H1 (cell line): ENCODE measurements around the gene HOMER2. TPM values are rescaled to one million over a fixed set of nuclear protein-coding genes. Genes with fewer than 3 reads are reported as not detected.

Experiments used
- CTCF ChIA-PET: fragments of 300-600 bp; sonication (Branson Sonifier 250); formaldehyde crosslinking; loops from one replicate; lab custom pipeline; 2021; ENCODE audit not compliant: partially characterized antibody; lab: Charles Lee
- POLR2A ChIA-PET: fragments of 300-600 bp; sonication (Branson Sonifier 250); formaldehyde crosslinking; loops from one replicate; lab custom pipeline; 2021; ENCODE audit warnings: inconsistent platforms; ENCODE audit not compliant: partially characterized antibody; lab: Charles Lee
- DNase-seq, 2 experiments: peaks; one replicate each; pipeline versions ENCODE4 v3.0.0 to v3.0.0-alpha.2; 2010 to 2022; ENCODE audit warnings: low spot score in 2 of 2, low read depth in 1 of 2, mixed read lengths in 1 of 2
- FAIRE-seq: peaks from 2 replicates; lab custom pipeline; 2011; peaks lifted over from hg19 to GRCh38; lab: Jason Lieb, UNC
- H2AFZ ChIP-seq: 2 replicates; pipeline ENCODE4 v1.8.1; 2012; ENCODE audit warnings: low read length, inconsistent platforms
- H2AK5ac ChIP-seq: 2 replicates; pipeline ENCODE4 v1.6.1; 2013; ENCODE audit warnings: low read depth, low read length
- H2BK120ac ChIP-seq: replicated peaks from 2 replicates; pipeline ENCODE3; 2013; ENCODE audit warnings: low read depth, low read length, inconsistent platforms
- H2BK12ac ChIP-seq: 2 replicates; pipeline ENCODE4 v1.6.1; 2013; ENCODE audit warnings: low read depth, low read length
- H2BK15ac ChIP-seq: 2 replicates; pipeline ENCODE4 v1.6.1; 2013; ENCODE audit warnings: low read length
- H2BK20ac ChIP-seq: 2 replicates; pipeline ENCODE4 v1.6.1; 2013; ENCODE audit warnings: low read length
- H2BK5ac ChIP-seq: 2 replicates; pipeline ENCODE4 v1.6.1; 2013; ENCODE audit warnings: low read depth, low read length
- H3K14ac ChIP-seq: 2 replicates; pipeline ENCODE4 v1.6.1; 2013; ENCODE audit warnings: inconsistent platforms; ENCODE audit not compliant: insufficient read length
- H3K18ac ChIP-seq: 2 replicates; pipeline ENCODE4 v1.6.1; 2013; ENCODE audit warnings: low read length; ENCODE audit errors: extremely low read depth
- H3K23ac ChIP-seq: 2 replicates; pipeline ENCODE4 v1.6.1; 2013; ENCODE audit warnings: inconsistent platforms; ENCODE audit not compliant: insufficient read length
- H3K23me2 ChIP-seq: 2 replicates; pipeline ENCODE4 v1.6.1; 2013; ENCODE audit warnings: low read depth, low read length
- H3K27ac ChIP-seq: 2 replicates; pipeline ENCODE4 v1.6.1; 2011; ENCODE audit warnings: low read depth, low read length, inconsistent platforms
- H3K27me3 ChIP-seq, 4 experiments: replicated peaks in 1 of 4; 1 replicate in 1 of 4; 2 replicates in 3 of 4; pipeline versions ENCODE4 v1.6.1 to v1.8.1; 2011 to 2013; ENCODE audit warnings: low read length in 3 of 4, mild to moderate bottlenecking in 3 of 4, inconsistent platforms in 2 of 4, mixed read lengths in 2 of 4, moderate library complexity in 1 of 4; ENCODE audit not compliant: control insufficient read depth in 3 of 4, insufficient read depth in 3 of 4; ENCODE audit errors: extremely low read depth in 1 of 4
- H3K36me3 ChIP-seq, 4 experiments: 2 replicates each; pipeline versions ENCODE4 v1.6.1 to v1.8.1; 2011 to 2013; ENCODE audit warnings: mild to moderate bottlenecking in 4 of 4, low read length in 3 of 4, moderate library complexity in 2 of 4, control low read depth in 1 of 4, inconsistent platforms in 1 of 4; ENCODE audit not compliant: insufficient read depth in 4 of 4, control insufficient read depth in 2 of 4
- H3K4ac ChIP-seq: replicated peaks from 2 replicates; pipeline ENCODE3; 2013; ENCODE audit warnings: low read length, low read depth, mixed read lengths, inconsistent platforms; ENCODE audit not compliant: insufficient read length
- H3K4me1 ChIP-seq, 4 experiments: replicated peaks in 1 of 4; 1 replicate in 1 of 4; 2 replicates in 3 of 4; pipeline versions ENCODE4 v1.6.1 to v1.8.1; 2011 to 2013; ENCODE audit warnings: low read length in 3 of 4, inconsistent platforms in 2 of 4, mixed read lengths in 1 of 4; ENCODE audit not compliant: insufficient read depth in 4 of 4, control insufficient read depth in 3 of 4
- H3K4me2 ChIP-seq, 2 experiments: 2 replicates each; pipeline versions ENCODE4 v1.6.1 to v1.8.1; 2011 to 2013; ENCODE audit warnings: low read depth in 2 of 2, low read length in 2 of 2, control low read depth in 1 of 2, inconsistent platforms in 1 of 2, mild to moderate bottlenecking in 1 of 2; ENCODE audit not compliant: insufficient read depth in 1 of 2
- H3K4me3 ChIP-seq, 4 experiments: fragments of 200-600, 300-600 bp in 1 of 4; sonication (generic), shearing (Covaris generic), sonication (Bioruptor Twin) in 1 of 4; 2 replicates each; pipeline versions ENCODE4 v1.5.1 to v1.8.1; 2011 to 2016; ENCODE audit warnings: low read length in 4 of 4, low read depth in 3 of 4, control low read depth in 2 of 4, inconsistent platforms in 2 of 4, mild to moderate bottlenecking in 2 of 4, mixed read lengths in 1 of 4, moderate library complexity in 1 of 4; ENCODE audit not compliant: insufficient read depth in 2 of 4; ENCODE audit errors: extremely low read depth in 1 of 4
- H3K56ac ChIP-seq: replicated peaks from 2 replicates; pipeline ENCODE3; 2013; ENCODE audit warnings: low read depth, mild to moderate bottlenecking, mixed read lengths, low read length, inconsistent platforms; ENCODE audit not compliant: insufficient read length
- H3K79me1 ChIP-seq: 2 replicates; pipeline ENCODE4 v1.6.1; 2013; ENCODE audit warnings: low read depth, low read length, control low read depth
- H3K79me2 ChIP-seq, 2 experiments: 2 replicates each; pipeline versions ENCODE4 v1.6.1 to v1.8.1; 2012 to 2013; ENCODE audit warnings: low read length in 2 of 2, mild to moderate bottlenecking in 2 of 2, inconsistent platforms in 1 of 2; ENCODE audit not compliant: insufficient read depth in 2 of 2, control insufficient read depth in 1 of 2
- H3K9ac ChIP-seq, 4 experiments: replicated peaks in 1 of 4; 1 replicate in 1 of 4; 2 replicates in 3 of 4; pipeline versions ENCODE4 v1.6.1 to v1.8.1; 2011 to 2013; ENCODE audit warnings: low read depth in 3 of 4, low read length in 3 of 4, control low read depth in 2 of 4, mild to moderate bottlenecking in 2 of 4, moderate library complexity in 2 of 4, inconsistent platforms in 1 of 4; ENCODE audit errors: extremely low read depth in 1 of 4
- H3K9me3 ChIP-seq, 2 experiments: 2 replicates each; pipeline versions ENCODE4 v1.6.1 to v1.8.1; 2012 to 2013; ENCODE audit warnings: mild to moderate bottlenecking in 2 of 2, moderate library complexity in 2 of 2, control low read depth in 1 of 2, inconsistent platforms in 1 of 2, low read depth in 1 of 2, low read length in 1 of 2, mixed read lengths in 1 of 2; ENCODE audit not compliant: insufficient read depth in 2 of 2
- H4K20me1 ChIP-seq, 2 experiments: replicated peaks in 1 of 2; 2 replicates each; pipeline versions ENCODE3 to v1.8.1; 2011 to 2013; ENCODE audit warnings: inconsistent platforms in 2 of 2, low read length in 2 of 2, mild to moderate bottlenecking in 1 of 2; ENCODE audit not compliant: insufficient read depth in 2 of 2, control insufficient read depth in 1 of 2
- H4K5ac ChIP-seq: 2 replicates; pipeline ENCODE4 v1.6.1; 2013; ENCODE audit warnings: low read length, low read depth, mixed read lengths, inconsistent platforms; ENCODE audit not compliant: insufficient read length
- H4K8ac ChIP-seq: 2 replicates; pipeline ENCODE4 v1.8.0; 2013; ENCODE audit warnings: mild to moderate bottlenecking, moderate library complexity, low read length, inconsistent platforms; ENCODE audit not compliant: insufficient read depth; ENCODE audit errors: extremely low read depth
- H4K91ac ChIP-seq: replicated peaks from 2 replicates; pipeline ENCODE3; 2013; ENCODE audit warnings: low read length, mixed read lengths, inconsistent platforms; ENCODE audit not compliant: insufficient read length
- ASH2L ChIP-seq: fragments of 200-600, 300-600 bp; sonication (generic); IDR thresholded peaks from one replicate; pipeline ENCODE4 v1.7.1; 2017; ENCODE audit warnings: low read length
- BCL11A ChIP-seq, 2 experiments: IDR thresholded peaks; one replicate each; pipeline ENCODE4 v1.6.1; 2011; ENCODE audit warnings: low read depth in 2 of 2, low read length in 2 of 2, mild to moderate bottlenecking in 2 of 2
- SAP30 ChIP-seq: fragments of 300-600 bp; sonication (generic); IDR thresholded peaks from 2 replicates; pipeline ENCODE4 v1.7.1; 2012; ENCODE audit warnings: low read length, moderate library complexity, mild to moderate bottlenecking, inconsistent platforms; ENCODE audit not compliant: insufficient read depth, insufficient replicate concordance
- SIRT6 ChIP-seq: IDR thresholded peaks from one replicate; pipeline ENCODE4 v1.7.1; 2012; ENCODE audit warnings: low read length, inconsistent platforms
- SP1 ChIP-seq: IDR thresholded peaks from 2 replicates; pipeline ENCODE4 v1.6.1; 2011; ENCODE audit warnings: low read depth, low read length
- TAF1 ChIP-seq: IDR thresholded peaks from 2 replicates; pipeline ENCODE4 v1.6.1; 2011; ENCODE audit warnings: mild to moderate bottlenecking, low read depth, low read length
- WGBS, 2 experiments: shearing (Covaris generic) in 1 of 2; methylation state at CpG; one replicate each; pipeline versions ENCODE4 v1.1.6 to v1.1.7; 2013 to 2015; ENCODE audit warnings: low lambda C conversion rate in 2 of 2, mixed read lengths in 2 of 2, inconsistent platforms in 1 of 2, low coverage in 1 of 2, missing lambda C conversion rate in 1 of 2; ENCODE audit not compliant: insufficient replicate concordance in 2 of 2, insufficient coverage in 1 of 2, insufficient read length in 1 of 2; ENCODE audit errors: extremely low coverage in 1 of 2, missing lambda C conversion rate in 1 of 2; 5-methylcytosine and 5-hydroxymethylcytosine counted together
- polyA plus RNA-seq, 7 experiments: library from polyadenylated mRNA; depleted of rRNA in 3 of 7; stranded (reverse) in 5 of 7; unstranded in 2 of 7; fragments of >200 nt in 5 of 7; fragments of 200-250 nt in 2 of 7; gene quantifications; 1 replicate in 5 of 7; 2 replicates in 1 of 7; 4 replicates in 1 of 7; pipeline versions ENCODE4 v1.2.1 to v1.2.3, GENCODE V29; 2011 to 2013; ENCODE audit warnings: missing spikeins in 2 of 7, mixed read lengths in 2 of 7
- total RNA-seq: library from RNA; stranded (reverse); fragmentation: NEBNext Ultra II Directional; extraction: Animal tissue kit (Norgen Biotek cat#: 25700); gene quantifications from 2 replicates; pipeline ENCODE4 v1.2.1, GENCODE V29; 2021

Gene HOMER2
- total and polyA plus RNA-seq, 2 of the 8 experiments (the other 6 are each of a cell fraction or from before 2014, with no cell fraction given), result 12.5 to 27.6 TPM

DNA sequence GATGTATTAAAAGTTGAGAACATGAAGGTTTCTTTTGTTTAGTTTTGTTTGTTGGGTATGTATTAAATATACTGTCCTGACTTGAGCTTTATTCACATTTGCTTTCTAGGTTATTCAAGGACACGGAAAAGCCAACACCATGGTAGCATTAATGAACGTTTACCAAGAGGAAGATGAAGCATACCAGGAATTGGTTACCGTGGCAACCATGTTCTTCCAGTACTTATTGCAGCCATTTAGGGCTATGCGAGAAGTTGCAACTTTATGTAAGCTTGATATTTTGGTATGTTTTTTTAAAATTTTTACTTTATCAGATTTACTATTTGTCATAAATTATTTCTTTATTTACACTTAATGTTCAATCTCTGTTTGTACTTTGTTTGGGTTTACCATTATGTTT, 139.5 kb downstream of the HOMER2 start:
- TF ChIP-seq ASH2L (no peak), BCL11A (IDR thresholded peaks at IDR 0.05; ENCODE audit: low read depth in 2 of 2, low read length in 2 of 2) (no peak), TAF1 (no peak), SAP30 (no peak), SIRT6 (no peak), SP1 (no peak)
- Histone ChIP-seq H2BK12ac (no peak overlapping the region), H3K9me3 (no peaks in the 10 kb centered on the region), H3K27me3 (no peaks in the 10 kb centered on the region), H3K4me1 (peaks cover 0 to 6% (median 0%) of the 10 kb centered on the region in 4 experiments; a peak in 2 of 7 replicates), H3K79me1 (no peaks in the 10 kb centered on the region), H3K79me2 (no peaks in the 10 kb centered on the region), H3K4me2 (no peak overlapping the region), H2BK15ac (no peak overlapping the region), H4K5ac (no peak overlapping the region), H2AFZ (no peak overlapping the region), H2BK20ac (no peak overlapping the region), H2AK5ac (no peak overlapping the region), H3K9ac (no peak overlapping the region), H2BK5ac (no peak overlapping the region), H3K27ac (no peak overlapping the region), H3K36me3 (peaks cover 0 to 7% (median 0%) of the 10 kb centered on the region in 4 experiments; a peak in 2 of 8 replicates), H3K56ac (no peak overlapping the region), H3K4me3 (no peak overlapping the region), H4K91ac (no peak overlapping the region), H3K23ac (no peak overlapping the region), H3K18ac (no peak overlapping the region), H3K4ac (no peak overlapping the region), H2BK120ac (no peak overlapping the region), H4K20me1 (no peaks in the 10 kb centered on the region), H4K8ac (no peak overlapping the region), H3K14ac (no peak overlapping the region), H3K23me2 (peaks cover 5% of the 10 kb centered on the region; the same call in 1 of the 2 replicates)
- ChIA-PET POLR2A (interaction anchor here (1.2 kb wide), 1 partner anchor 275 kb away, joined by 3 read pairs; no protein-coding TSS in a partner anchor), CTCF (interaction anchor here (1.8 kb wide), 1 partner anchor 36 kb away, joined by 4 read pairs; no protein-coding TSS in a partner anchor)
- 90% methylated on average over 4 of the region's 4 CpGs; no CpG with 5 or more reads in 1 of the 2 experiments for WGBS, 2 experiments
- no peak for FAIRE-seq
- DNase-seq, result no peak
